ENCODE measurements around the gene RELL2.

DNA sequence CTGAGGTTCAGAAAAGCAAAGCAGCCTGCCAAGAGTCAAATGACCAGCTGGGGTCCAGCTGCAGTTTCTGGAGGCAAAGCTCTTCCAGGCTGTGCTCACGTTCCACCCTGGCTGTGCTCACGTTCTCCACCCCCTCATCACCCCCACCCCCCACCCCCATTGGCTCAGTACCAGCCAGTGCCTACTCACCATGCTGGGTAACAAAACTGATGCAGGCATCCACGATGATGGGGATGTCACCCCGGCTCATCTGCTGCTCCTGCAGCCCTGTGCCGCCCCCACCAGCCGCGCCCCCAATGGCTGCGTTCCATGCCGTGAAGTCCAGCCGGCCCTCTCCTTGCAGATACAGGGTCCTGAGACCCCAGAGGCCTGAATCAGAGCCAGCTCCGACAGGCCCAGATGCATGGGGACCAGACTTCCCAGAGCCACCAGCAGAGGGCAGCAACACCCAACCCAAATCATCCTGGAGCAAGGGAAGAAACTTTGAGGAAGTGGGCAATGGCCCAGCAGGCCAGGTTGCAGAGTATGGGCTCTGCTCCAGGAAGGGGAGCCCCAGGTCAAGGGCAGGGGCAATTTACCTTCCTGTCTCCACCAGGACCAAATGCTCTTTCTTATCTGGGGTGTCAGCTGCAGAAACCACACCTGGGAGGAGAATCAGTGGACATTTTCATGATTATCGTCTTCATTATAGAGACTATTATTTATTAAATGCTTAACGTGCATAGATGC lies 28.1 kb downstream of the RELL2 start:
- TF ChIP-seq, protein P1, sequence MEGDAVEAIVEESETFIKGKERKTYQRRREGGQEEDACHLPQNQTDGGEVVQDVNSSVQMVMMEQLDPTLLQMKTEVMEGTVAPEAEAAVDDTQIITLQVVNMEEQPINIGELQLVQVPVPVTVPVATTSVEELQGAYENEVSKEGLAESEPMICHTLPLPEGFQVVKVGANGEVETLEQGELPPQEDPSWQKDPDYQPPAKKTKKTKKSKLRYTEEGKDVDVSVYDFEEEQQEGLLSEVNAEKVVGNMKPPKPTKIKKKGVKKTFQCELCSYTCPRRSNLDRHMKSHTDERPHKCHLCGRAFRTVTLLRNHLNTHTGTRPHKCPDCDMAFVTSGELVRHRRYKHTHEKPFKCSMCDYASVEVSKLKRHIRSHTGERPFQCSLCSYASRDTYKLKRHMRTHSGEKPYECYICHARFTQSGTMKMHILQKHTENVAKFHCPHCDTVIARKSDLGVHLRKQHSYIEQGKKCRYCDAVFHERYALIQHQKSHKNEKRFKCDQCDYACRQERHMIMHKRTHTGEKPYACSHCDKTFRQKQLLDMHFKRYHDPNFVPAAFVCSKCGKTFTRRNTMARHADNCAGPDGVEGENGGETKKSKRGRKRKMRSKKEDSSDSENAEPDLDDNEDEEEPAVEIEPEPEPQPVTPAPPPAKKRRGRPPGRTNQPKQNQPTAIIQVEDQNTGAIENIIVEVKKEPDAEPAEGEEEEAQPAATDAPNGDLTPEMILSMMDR (conservative IDR thresholded peaks at IDR 0.05), result peak; percentile 93
- TF ChIP-seq EZH2 (IDR thresholded peaks at IDR 0.05; ENCODE audit: low read depth), result no peak

Data from PC-9 (cell line).